ENCODE results near the gene PCGF3.
"Not testable (repeated sequence)": the region's sequence is repeated elsewhere in the genome, so short reads cannot be mapped to it uniquely, and the experiment has no call there.

The PCGF3 gene

DNA sequence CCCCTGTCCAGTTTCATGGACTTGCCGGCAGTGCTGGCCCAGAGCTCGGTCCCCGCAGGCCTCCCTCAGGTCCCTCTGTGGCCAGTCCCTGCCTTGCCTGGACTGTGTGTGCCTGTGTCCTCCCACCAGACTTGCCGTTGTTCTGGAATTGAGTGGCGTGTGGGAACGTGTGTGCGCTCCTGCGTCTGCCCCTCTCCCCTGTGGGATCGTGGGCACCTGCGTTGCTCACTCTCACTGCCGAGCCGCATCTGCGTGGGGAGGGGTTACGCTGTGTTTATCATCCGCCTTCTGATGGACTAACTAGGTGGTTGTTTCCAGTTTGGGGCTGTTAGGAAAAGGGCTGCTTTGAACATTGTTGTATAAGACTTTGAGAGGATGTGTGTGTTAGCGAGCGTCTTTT is 21.2 kb downstream of the PCGF3 start:
- no peak for DNase-seq

DNA sequence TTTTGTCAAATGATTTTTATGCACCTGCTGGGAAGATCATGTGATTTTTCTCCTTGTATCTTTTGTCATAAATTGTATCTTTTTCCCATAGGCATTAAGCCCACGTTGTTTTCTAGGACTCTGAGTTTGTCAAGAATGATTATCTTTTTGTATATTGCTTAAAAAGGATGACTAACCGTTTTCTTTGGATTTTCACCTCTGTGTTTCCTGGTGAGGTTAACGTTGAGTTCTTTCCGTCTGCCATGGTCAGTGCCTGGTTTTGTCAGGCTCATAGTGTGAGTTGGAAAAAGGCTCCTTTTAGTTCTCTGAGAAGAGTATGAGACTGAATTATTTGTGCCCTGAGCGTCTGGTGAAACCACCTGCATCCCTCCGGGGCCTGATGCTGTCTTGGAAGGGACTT is 21.9 kb downstream of the PCGF3 start:
- DNase-seq, result no peak

DNA sequence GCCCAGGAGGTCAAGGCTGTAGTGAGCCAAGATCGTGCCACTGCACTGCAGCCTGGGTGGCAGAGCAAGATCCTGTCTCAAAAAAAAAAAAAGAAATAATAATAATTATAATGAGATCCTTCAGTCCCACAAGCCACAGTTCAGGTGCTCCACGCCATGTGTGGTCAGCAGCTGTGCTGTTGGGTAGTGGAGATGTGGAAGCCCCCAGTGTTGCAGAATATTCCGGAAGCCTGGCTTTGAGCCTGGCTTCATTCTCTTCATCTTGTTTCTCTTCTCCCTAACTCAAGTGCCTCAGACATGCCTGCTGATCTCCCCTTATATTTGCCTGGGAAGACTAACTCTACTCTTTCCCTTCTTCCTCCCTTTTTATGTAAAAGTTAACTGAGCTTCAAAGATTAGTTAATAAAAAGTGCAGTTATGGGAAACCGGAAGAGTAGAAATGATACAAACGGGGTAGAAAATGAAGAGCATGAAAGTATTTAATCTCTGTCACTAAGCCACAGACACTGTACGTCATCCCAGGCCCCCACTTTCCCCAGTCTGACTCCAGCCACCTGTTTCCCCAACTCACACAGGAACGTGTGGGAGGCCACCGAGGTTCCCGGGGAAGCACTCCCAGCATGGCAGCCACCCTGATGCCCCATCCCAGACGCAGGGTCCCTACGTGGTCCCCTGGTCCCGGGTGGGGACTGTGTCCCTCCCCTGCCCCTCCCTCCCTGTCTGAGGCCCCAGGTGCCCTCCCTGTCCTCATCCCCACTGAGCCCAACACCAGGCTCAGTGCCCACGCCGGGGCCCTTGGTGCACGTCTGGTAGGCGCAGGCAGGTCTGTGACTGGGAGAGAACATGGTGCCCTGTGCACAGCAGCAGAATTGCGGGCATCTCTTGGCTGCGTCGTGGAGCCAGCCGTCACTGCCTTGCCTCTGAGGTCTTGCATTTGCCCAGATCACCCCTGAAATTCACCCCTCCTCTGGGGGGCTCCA is 24.0 kb downstream of the PCGF3 start:
- DNase-seq, result no peak

DNA sequence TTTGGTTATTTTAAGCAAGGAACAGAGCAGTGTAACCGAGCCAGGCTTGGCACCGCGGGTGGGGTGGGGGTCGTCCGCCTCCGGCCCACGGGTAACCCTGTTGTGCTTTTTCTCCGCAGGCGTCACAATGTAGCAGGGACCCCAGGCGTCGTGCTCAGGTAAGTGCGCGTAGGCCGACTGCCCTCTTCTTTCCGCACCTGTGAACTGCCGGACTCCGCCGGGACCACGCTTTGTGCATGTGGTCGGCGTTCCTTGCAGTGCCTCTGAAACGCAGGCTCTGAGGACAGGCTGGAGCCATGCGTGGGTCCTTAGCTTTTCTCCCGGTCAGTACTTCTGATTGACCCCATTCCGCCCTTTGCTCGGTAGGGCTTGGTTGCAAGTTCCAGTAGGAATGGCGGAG is 24.9 kb downstream of the PCGF3 start:
- DNase-seq, result no peak

DNA sequence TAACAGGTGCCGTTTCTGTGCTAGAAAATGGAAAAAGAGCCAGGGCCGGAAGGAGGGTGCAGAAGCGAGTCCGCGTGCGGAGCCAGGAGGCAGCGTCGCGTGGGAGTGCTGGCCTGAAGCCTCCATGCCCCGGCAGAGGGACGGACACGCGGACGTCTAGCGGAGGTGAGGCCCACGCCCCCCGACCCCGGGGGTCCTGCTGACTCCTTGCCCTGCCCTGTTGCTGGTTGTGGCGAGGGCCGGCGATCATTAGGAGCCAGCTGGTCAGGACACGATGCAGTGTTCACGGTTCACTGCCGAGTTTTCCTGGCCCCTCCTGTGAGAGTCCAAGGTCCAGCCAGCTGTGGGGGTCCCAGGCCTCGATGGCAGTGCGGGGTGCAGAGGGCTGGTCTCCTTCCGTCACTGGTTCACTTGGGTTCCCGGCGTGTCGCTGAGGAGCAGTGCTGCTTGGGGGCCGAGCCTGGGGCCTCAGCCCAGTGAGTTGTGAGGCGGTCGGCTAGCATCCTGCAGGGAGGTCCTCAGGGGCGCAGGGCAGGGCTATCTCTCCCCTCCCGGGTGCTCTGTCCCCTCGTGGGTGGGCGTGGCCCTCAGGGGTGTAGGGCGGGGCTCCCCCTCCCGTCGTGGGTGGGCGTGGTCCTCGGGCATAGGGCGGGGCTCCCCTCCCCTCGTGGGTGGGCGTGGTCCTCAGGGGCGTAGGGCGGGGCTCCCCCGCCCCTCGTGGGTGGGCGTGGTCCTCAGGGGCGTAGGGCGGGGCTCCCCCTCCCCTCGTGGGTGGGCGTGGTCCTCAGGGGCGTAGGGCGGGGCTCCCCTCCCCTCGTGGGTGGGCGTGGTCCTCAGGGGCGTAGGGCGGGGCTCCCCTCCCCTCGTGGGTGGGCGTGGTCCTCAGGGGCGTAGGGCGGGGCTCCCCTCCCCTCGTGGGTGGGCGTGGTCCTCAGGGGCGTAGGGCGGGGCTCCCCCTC is 25.6 kb downstream of the PCGF3 start:
- not testable (repeated sequence) for DNase-seq

DNA sequence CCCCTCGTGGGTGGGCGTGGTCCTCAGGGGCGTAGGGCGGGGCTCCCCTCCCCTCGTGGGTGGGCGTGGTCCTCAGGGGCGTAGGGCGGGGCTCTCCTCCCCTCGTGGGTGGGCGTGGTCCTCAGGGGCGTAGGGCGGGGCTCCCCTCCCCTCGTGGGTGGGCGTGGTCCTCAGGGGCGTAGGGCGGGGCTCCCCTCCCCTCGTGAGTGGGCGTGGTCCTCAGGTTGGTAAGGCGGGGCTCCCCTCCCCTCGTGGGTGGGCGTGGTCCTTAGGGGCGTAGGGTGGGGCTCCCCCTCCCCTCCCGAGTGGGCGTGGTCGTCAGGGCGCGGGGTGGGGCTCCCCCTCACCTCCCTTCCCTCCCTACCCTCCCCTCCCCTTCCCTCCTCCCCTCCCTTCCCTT is 26.3 kb downstream of the PCGF3 start:
- DNase-seq, result not testable (repeated sequence)

DNA sequence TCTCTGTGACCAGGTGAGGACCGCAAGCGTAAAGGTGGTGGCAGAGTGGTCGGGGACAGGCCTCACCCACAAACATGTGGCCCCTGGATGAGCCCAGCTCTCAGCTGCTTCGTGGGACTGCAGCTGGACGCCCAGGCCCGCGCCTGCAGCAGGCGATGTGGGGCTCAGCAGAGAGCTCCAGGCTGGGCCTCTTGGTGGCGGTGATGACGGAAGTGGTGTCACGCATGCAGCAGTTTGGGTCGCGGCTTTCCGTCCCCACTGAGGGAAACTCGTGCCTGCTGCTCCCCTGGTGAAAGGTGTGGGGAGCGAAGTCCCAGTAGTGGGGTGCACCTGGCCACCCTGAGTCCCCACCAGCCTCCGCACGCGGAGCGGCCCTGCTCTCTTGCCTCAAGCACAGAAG is 26.9 kb downstream of the PCGF3 start:
- DNase-seq, result no peak

DNA sequence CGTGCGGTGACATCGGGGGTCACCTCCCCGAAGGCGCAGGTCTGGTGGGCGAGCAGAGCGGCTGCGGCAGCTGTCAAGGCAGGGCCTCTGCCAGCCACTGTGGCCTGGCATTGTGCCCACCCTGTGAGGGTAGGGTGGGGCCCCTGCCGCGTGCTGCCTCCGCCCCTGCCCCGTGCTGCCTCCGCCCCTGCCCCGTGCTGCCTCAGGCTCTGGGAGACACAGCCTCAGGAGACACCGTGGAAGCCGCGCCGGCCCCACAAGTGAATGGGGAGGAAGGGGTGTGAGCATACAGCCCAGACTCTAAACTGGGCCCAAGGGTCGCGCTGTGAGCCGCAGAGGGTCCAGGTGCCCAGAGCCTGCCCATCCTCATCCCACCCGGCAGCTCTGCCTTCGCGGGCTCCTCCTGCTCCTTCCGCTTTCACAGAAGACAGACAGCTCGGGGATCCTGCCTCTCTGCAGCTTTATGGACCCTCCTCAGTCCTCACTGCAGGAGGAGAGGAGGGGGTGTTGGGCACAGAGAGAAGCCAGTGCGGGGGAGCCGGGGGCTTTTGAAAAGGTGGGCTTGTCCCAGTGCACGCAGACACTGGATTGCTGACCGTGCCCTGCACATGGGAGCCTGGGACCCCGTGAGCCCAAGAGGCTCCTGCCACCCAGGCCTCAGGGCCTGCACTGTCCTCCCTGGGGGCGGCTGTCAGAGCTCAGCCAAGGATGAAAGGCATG is 27.4 kb downstream of the PCGF3 start:
- DNase-seq, result no peak

DNA sequence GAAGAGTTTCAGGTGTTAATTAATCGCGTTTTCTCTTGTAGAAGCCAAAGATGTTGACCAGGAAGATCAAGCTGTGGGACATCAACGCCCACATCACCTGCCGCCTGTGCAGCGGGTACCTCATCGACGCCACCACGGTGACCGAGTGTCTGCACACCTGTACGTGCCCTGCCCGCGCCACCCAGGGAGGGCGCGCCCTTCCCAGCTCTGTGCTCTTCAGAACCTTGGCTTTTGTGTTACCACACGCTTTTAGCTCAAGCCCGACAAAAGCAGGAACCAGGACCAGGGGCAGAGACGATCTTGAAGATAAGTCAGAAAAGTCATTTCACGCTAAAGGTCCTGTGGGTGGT is 28.0 kb downstream of the PCGF3 start:
- DNase-seq, result no peak

DNA sequence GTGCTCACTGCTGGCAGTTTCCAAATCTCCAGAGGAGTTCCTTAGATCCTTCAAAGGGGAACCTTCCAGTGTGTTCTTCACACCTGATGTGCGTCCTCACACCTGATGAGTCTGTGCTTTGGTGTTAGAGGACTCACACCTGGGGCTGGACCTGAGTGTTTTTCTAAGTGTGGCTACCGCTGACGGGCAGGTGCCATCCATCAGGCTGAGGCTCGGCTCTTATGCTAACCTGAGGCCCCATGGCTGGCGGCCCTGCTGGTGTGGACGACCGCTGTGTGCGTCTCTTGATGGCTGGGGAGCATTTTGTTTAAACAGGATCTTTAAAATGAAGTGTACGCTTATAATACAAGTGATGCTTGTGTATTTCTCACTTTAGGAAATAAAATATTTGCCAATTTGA is 28.4 kb downstream of the PCGF3 start:
- no peak for DNase-seq

DNA sequence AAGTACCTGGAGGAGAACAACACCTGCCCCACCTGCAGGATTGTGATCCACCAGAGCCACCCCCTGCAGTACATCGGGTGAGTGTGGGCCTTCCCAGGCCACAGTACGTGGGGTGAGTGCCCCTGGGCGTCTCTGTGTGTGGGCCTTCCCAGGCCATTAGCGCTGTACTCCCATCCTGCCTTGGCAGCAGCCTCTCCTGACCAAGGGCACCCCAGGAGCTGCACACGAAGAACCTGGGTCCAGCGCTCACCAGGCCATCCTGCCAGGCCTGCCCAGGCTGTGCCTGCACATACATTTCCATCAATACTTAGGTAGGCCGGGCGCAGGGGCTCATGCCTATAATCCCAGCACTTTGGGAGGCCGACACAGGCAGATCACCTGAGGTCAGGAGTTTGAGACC is 29.3 kb downstream of the PCGF3 start:
- no peak for DNase-seq

DNA sequence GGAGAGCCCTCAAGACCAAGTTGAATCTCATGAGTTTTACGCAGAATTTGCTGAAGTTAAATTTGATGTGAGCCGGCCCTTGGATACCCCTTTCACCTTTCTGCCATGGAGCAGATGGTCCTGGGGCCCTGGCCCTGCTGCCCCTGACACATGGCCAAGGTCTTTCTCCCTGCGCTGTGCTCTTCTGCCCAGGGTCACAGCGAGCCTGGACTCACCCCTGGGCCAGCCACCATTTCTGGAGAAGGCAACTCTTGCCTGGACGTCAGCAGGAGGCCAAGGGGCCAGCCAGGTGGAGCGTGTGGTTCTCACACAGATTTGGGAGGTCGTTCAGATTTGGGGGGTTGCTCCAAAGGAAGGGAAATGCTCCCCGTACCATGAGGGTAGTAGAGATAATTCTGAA is 30.0 kb downstream of the PCGF3 start:
- no peak for DNase-seq

DNA sequence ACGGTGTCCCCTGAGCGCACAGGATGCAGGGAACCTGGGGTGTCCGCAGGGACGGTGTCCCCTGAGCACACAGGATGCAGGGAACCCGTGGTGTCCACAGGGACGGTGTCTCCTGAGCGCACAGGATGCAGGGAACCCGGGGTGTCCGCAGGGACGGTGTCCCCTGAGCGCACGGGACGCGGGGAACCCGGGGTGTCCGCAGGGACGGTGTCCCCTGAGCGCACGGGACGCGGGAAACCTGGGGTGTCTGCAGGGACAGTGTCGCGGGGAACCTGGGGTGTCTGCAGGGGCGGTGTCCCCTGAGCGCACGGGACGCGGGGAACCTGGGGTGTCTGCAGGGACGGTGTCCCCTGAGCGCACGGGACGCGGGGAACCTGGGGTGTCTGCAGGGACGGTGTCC is 30.9 kb downstream of the PCGF3 start:
- DNase-seq, result not testable (repeated sequence)

DNA sequence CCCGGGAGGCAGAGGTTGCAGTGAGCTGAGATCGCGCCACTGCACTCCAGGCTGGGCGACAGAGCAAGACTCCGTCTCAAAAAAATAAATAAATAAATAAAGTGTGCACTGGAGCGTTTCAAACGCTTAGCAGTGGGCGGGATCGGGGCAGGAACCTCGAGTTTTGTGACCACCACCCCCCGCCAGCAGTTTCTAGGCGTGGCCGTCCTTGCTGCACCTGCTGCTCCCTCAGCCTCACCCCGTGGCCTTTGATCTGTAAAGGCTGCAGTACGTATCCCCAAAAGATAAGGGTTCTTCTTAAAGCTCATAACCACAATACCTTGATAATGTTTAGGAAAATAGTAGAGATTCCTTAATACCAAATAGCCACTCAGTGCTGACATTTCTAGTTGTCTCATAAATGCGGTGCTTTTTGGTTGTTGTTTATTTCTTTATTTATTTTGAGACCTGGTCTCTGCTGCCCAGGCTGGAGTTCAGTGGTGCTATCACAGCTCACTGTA is 33.2 kb downstream of the PCGF3 start:
- no peak for DNase-seq

DNA sequence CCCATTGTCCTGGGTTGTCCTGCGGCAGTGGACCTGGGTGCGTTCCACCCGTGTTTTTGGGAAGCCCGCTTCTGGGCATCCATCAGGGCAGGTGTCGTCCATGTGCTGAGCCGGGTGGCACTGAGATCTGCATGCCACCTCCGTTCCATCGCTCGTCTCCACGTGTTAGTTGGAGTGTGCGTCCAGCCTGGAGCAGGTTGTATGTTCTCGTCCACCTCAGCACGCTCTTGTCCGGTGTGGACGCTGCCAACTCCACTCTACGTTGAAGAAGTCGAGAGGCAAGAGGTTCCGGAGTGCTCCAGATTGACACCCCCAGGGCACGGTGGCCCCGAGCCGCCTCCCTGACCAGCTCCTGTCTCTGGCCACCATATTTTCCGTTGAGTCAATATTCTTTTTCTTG is 33.9 kb downstream of the PCGF3 start:
- no peak for DNase-seq

DNA sequence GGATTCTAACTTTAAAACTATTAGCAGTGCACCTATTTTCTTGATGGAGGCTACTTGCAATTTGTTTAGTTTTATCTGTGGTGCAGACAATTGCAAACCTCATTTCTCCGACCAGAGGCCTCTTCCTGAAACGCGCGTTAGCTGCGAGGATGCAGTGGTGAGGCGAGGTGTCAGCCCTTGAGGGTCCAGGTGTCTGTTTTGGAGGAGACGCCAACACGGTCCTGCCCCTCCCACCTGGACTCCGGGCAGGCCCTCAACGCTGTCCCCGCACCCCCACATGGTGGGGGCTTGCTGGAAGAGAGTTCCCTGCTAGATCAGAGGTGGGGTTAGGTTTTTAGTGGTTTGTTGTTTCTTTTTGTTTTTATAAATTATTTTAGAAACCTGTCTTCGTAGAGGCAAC is 34.4 kb downstream of the PCGF3 start:
- DNase-seq, result no peak

DNA sequence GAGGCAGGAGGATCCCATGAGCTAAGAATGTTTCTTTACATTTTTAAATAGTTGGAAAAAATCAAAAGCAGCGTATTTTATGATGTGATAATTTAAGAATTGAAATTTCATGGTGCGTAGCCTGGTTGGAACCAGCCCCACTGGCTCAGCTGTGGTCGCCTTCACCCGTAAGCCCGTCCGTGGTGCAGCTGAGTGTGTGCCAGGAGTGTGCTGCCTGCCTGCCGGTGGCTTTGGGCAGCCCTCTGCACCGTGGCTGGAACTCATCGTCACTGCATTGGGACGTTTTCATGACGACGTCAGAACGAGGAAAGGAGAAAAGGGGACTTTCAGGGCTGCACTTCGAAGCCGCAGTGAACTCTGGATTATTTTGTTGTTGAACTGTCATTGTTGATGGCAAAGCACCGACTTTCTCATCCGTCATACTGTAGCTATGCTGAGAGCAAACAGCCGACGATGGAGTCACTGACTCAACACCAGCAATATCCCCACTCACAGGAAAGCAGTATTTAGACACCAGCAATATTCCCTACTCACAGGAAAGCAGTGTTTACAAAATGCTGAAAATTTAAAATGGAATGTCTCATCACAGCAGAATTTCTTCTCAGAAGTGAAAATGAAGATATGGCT is 35.1 kb downstream of the PCGF3 start:
- no peak for DNase-seq

DNA sequence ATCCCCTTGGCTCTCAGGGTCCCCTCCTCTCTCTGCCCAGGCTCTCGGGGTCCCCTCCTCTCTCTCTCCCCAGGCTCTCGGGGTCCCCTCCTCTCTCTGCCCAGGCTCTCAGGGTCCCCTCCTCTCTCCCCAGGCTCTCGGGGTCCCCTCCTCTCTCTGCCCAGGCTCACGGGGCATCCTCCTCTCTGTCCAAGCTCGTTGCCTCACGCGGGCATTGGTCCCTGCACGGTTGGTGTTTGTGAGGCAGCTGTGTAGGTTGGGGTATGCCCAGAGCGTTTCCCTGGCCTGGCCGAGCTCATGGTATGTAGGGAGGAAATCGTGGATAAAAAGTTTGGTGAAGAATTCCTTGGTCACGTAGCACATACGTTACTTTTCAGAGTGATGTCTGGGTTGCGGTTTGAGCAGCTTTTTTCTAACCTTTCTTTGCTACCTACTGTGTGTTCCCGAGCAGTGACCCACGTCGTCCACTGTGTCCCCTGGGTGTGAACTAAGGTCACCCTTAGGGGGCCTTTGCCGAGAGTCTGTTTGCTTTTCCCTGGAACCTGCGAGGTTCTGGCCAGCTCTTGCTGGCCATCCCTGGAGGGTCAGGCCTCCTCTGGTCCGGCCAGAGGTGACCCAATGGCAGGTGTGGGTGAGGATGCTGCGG is 36.6 kb downstream of the PCGF3 start:
- no peak for DNase-seq

DNA sequence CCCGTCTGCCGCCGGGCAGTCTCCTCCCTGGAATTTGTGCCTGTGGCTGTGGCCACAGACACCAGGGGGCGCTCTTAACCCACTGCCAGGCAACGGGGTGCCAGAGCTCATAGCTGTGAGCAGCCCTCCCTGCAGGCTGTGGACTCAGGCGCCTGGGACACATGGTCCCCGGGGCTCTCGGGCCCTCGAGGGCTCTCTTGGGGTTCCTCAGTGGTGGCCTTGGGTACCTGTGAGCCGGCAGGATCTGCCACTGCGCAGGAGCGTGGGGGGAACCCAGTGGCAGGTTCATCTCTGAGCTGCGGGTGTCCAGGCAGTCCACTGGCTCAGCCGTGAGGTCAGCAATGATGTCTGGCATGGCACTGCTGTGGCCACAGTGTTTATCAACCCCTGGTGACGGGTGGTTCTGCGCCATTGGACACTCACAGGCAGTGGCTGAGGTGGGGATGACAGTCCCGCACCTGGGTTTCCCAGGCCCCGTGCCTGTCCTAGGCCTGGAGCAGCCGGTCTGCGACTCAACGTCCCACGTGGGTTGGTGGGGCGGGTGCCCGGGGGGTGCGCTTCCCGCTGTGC is 37.2 kb downstream of the PCGF3 start:
- DNase-seq, result peak; percentile 81 to 85

DNA sequence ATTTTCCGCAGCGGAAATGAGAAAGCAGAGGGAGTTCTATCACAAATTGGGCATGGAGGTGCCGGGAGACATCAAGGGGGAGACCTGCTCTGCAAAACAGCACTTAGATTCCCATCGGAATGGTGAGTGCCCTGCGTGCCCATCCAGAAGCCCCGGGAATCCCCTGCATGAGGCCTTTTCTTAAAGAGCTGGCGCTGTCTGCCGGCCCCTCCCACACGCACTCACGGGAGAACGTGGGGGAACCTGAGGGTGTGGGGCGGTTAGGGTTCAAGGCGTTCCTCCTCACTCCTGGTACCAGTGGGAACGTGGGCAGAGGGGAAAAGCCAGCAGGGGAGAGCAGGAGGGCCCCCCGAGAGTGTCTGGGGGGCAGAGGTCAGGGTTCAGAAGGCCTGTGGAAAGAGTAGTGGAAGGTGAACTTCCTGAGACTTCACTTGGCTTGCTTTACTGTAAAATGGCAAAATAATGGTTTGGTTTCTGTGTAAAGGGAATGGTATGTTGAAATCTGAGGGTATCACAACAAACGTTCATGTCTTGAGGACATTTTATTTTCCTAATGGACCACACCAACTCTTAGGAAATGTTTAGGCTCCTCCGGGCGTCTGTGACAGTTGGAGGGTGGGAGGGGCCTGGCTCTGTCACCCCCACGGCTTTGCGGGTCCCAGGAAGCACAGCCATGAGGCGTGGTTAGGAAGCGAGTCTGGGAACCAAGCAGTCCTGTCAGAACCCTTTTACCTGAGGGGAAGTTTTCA is 38.0 kb downstream of the PCGF3 start:
- DNase-seq, result no peak
